HG03045 (cell line): ENCODE measurements around the gene SORCS1.

Experiments
- ATAC-seq: cut with Tn5 transposase; IDR thresholded peaks from one replicate; pipeline ENCODE4 v1.9.1; 2021; ENCODE audit warnings: mild to moderate bottlenecking, moderate library complexity; ENCODE audit not compliant: unreplicated experiment

SORCS1 gene

GRCh38 chr10:106826716-106827115 lies 337.8 kb downstream of the SORCS1 start:
- ATAC-seq = no peak

DNA sequence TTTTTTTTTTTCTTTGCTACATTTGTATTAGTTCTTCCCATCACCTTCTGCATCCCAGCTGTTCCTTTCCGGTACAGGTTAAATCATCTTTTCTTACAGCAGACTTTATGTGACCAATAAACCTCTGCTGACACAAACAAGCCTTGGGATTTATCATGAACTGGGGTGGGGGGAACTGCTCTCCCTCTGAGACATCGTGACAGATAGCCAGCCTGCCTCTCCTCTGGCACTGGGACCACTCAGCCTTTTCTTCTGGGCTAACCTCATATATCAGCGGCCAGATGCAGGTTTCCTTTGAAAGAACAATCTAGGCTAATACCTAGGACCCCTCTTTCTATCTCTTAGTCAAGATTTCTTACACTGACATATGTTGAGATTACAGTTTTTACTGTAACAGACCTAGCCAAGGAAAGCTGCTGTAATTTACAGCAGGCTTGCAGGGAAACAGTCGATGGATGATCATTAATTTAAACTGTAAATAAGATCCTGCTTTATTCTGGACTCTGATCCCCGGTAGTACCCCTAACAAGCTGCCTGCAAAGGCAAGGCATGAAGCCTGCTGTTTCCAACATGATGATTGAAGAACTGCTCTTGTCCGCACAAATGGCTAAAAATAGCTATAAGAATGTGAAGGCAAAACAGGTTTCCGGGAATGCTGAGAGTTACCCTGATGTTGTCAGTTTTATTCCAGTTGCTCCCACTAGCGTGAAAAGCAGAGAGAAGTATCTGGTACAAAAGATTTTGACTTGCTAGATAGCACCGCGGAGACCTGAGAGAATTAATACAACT lies 338.7 kb downstream of the SORCS1 start:
- ATAC-seq = no peak

DNA sequence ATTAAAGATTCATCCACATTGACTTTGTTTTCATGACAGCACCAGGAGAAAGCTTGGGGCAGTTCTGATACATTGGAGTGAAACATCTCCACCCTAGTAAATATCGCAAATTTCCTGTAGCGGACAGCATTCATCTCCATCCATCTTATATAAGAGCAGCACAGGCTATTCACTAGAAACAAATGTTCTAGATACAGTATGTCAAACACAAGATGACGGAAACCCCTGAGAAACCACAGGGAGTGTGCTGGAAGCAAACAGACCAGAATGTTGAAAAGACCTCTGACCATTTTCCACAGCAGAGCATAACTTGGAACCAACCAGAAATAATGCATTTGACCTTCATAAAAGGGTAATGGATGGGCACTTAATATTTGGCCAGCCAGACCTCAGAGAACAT lies 343.9 kb downstream of the SORCS1 start:
- ATAC-seq = no peak

DNA sequence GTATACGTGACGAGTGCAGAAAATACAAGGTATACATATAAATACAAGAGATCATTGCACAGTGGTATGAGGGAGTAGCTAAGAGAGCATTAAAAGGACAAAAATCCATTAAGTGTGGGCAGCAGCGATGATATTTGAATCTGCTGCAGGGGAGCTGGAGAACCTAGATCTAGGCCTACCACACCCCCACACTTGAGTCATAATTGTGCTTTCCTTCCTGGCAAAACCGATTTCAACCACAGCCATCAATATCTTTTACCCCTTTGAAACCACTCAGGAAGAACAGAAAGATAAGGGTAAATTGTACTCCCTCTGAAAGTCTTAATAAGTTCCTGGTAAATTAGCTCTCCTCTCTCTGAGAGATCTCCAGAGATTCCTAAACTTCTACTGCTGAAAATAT lies 345.0 kb downstream of the SORCS1 start:
- no peak for ATAC-seq

DNA sequence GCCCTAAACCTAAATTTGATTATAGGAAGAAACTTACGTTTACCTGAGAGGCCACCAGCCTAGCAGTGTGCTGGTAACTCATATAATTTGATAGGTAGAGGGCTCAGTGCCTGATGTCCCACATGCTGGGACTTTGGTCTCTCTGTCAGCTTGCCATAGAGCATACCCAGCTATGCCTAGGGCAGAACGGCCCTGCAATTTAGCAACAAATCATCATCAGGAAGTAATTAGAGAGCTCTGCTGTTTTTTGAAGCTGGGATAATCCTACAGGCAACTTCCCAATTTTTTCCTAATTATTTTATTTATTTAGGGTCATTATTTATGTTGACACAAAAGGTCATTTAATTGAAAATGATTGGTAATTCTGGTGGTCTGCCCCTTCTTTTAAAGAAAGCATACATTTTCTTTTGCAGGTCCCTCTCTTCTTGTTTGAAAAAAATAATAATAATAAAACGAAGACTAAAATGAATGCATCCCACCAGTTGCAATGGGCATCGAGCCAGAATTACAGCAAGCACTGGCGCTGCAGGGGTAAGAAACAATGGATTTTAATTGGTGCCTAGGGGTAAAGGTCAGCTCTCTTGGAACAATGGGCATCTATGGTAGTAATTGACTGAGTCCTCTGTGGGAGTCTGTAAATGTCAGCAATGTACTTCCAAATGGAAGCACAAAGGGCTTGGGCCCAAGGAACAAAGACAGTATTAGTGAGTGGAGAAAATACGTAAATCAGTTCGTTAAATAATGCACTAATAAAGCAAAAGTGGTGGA lies 348.0 kb downstream of the SORCS1 start:
- ATAC-seq = no peak

- ATAC-seq = no peak
Observed at GRCh38 chr10:106815427-106816043, 349.0 kb downstream of the SORCS1 start.

- ATAC-seq = no peak
Observed at GRCh38 chr10:106804992-106805582, 359.4 kb downstream of the SORCS1 start.

DNA sequence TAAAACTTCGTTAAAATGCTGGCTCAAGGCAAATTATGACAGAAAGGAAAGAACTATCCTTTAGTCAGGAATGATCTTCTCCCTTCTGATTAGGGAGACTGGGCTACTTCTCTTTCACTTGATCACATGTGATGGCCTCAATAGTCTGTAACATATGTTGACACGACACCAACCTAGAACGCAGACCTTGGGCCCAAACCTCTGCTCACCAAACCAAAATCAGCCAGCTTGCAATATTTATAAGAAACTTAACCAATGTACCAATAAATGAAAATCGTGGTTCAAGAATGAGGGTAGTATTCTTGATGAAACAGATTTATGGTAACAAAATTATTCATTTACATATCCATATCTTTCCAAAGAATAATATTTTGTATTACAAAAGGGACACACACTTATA lies 361.6 kb downstream of the SORCS1 start:
- no peak for ATAC-seq

GRCh38 chr10:106799776-106800175 lies 364.7 kb downstream of the SORCS1 start:
- no peak for ATAC-seq

DNA sequence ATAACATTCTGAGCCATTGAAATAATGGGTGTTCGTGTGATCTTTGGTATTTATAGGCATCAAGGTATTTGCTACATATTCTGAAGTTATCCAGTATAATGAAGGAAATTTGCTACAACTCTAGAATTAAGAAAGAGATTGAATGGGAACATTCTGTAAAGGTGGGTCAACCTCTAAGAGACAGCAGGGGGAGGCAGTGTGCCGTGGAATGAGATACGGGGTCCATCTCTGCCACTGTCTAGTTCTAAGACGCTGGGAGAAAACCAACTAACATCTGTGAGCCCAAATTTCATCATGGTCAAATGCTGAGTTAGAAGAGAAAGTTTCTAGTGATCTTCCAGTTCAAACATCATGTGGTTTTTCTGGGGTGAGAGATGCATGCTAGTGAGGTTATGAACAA lies 368.9 kb downstream of the SORCS1 start:
- peak; percentile 75 for ATAC-seq

GRCh38 chr10:106793617-106794016 lies 370.9 kb downstream of the SORCS1 start:
- no peak for ATAC-seq

DNA sequence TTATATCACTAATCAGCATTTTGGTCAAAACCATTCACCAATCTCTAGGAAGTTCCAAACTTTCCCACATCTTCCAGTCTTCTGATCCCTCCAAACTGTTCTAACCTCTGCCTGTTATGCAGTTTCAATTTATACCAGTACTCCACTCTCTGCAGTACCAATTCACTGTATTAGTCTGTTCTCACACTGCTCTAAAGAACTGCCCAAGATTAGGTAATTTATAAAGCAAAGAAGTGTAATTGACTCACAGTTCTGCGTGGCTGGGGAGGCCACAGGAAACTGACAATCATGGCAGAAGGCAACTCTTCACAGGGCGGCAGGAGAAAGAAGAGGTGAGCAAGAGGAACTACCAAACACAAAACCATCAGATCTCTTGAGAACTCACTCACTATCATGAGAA lies 374.9 kb downstream of the SORCS1 start:
- ATAC-seq = no peak

DNA sequence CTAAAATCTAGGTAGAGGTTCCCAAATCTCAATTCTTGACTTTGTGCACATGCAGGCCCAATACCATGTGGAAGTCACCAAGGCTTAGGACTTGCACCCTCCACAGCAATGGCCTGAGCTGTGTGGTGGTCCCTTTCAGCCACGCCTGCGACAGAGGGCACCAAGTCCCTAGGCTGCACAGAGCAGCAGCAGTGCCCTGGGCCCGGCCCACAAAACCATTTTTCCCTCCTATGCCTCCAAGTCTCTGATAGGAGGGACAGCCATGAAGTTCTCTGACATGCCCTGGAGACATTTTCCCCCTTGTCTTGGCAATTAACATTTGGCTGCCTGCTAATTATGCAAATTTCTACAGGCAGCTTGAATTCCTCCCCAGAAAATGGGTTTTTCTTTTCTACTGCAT lies 375.5 kb downstream of the SORCS1 start:
- no peak for ATAC-seq

GRCh38 chr10:106785528-106785927 lies 379.0 kb downstream of the SORCS1 start:
- ATAC-seq = no peak

- no peak for ATAC-seq
Observed at GRCh38 chr10:106780632-106781031, 383.9 kb downstream of the SORCS1 start.

- no peak for ATAC-seq
Observed at GRCh38 chr10:106777841-106778240, 386.7 kb downstream of the SORCS1 start.

DNA sequence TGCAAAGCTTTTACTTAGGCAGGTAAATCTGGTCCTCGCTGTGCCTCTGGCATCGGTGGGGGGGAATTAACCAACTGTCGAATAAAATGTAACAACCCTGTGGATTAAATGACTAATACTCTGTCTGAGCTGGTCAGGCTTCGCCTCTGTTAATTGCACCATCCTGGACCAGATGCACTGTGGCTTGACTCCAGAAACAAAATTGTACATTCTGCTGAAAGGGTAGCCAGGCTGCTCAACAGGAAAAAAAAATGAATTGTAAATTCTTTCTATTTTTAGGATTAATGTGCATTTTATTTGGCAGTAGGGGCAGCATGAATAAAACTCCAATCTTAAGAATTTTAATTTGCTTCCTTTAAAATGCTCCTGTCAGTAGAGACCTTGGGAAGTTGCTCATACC lies 389.4 kb downstream of the SORCS1 start:
- no peak for ATAC-seq

- no peak for ATAC-seq
Observed at GRCh38 chr10:106772957-106773356, 391.5 kb downstream of the SORCS1 start.

GRCh38 chr10:106771154-106771553 lies 393.4 kb downstream of the SORCS1 start:
- ATAC-seq = no peak

GRCh38 chr10:106768204-106768603 lies 396.3 kb downstream of the SORCS1 start:
- ATAC-seq = no peak

DNA sequence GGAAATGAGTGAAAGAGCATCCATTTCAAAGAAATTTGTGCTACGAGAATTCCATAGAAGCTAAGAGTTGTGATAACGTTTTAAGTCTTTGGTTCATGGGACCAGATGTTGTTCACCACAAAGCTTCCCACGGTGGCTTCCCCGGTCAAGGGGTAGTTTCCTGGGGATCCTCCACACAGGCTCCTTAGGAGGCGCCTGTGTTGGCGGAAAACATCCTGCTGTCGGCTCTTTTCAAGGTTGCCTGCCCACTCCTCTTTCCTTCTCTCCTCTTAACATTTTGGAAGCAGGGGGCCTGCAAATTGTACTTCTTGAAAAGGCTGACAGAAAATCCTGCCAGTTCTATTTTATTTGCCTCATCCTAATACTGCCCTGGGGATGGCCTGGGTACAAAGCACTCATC lies 398.6 kb downstream of the SORCS1 start:
- no peak for ATAC-seq
